Measurements from ENCODE around the gene ESYT2.

- TF ChIP-seq POLR2A (IDR thresholded peaks at IDR 0.05) (no peak), CTCF (IDR thresholded peaks at IDR 0.05) (no peak), POLR2AphosphoS5 (IDR thresholded peaks at IDR 0.05) (no peak), EP300 (IDR thresholded peaks at IDR 0.05) (no peak)
These were observed 112.5 kb downstream of the ESYT2 start for GRCh38 chr7:158716802-158717201.
